OCI-LY1 (cell line): ENCODE results near the gene PRKG1.

Experiments
- CTCF ChIP-seq: fragments of 200-600 bp; sonication (generic), shearing (Covaris generic); IDR thresholded peaks from 2 replicates; pipeline ENCODE4 v1.5.1; 2017; ENCODE audit warnings: mild to moderate bottlenecking, antibody characterized with exemption, low read length, moderate library complexity, mixed read lengths
- EZH2 ChIP-seq: fragments of 200-600 bp; sonication (generic), shearing (Covaris generic); IDR thresholded peaks from 2 replicates; pipeline ENCODE4 v1.8.0; 2017; ENCODE audit warnings: borderline replicate concordance, mixed run types, mild to moderate bottlenecking, antibody characterized with exemption, low read length, moderate library complexity, mixed read lengths

GRCh38 chr10:52221923-52222322 is 1147.6 kb downstream of the PRKG1 start:
- TF ChIP-seq CTCF (no peak), EZH2 (no peak)
